GM12878 (cell line): ENCODE data around the gene GGCX. TPM values are rescaled to one million over a fixed set of nuclear protein-coding genes. Genes with fewer than 3 reads are reported as not detected.

Experiments
- E4F1 ChIP-seq: fragments of 450-650 bp; IDR thresholded peaks from 2 replicates; pipeline ENCODE4 v1.6.1; 2018; ENCODE audit warnings: borderline replicate concordance, mild to moderate bottlenecking; ENCODE audit not compliant: partially characterized antibody
- ZNF274 ChIP-seq: IDR thresholded peaks from one replicate; pipeline ENCODE4 v1.8.0; 2011; ENCODE audit not compliant: insufficient read length, insufficient read depth
- polyA plus RNA-seq, 11 experiments: library from polyadenylated mRNA; depleted of rRNA in 4 of 11; unstranded in 6 of 11; stranded (reverse) in 5 of 11; fragments of >200 nt; fragmentation: Nextera tagmentation in 4 of 11; fragmentation: Illumina TruSeq in 1 of 11; extraction: Ambion mirVana in 4 of 11; extraction: Trizol in 1 of 11; gene quantifications; 1 replicate in 1 of 11; 2 replicates in 10 of 11; pipeline versions ENCODE4 v1.2.1 to v1.2.3, GENCODE V29; 2011 to 2016; ENCODE audit warnings: inconsistent platforms in 2 of 11, missing spikeins in 2 of 11, low read depth in 1 of 11
- small RNA-seq: library from RNA; depleted of rRNA; stranded (forward); fragments of <200 nt; gene quantifications from one replicate; pipeline ENCODE3, GENCODE V24; 2014
- total RNA-seq, 4 experiments: library from RNA; depleted of rRNA in 3 of 4; stranded (reverse); fragments of >200 nt in 3 of 4; fragmentation: Illumina TruSeq in 1 of 4; extraction: Trizol in 1 of 4; gene quantifications; 2 replicates each; pipeline versions ENCODE4 v1.2.1 to v1.2.3, GENCODE V29; 2013 to 2021

The GGCX gene
- total and polyA plus RNA-seq, 10 of the 15 experiments (the other 5 are each of a cell fraction or from before 2014, with no cell fraction given), result 18.1 to 52.7 (median 25.0) TPM

- TF ChIP-seq E4F1 (no peak), ZNF274 (no peak)
Observed at GRCh38 chr2:85496436-85496835, 64.9 kb downstream of the GGCX start (continued).

Small RNA genes within 50 kb of the gene (small RNA-seq; reads per million reads assigned to genes)
- gene RN7SL126P, result not detected

Other genes starting within 250 kb of the GGCX start
Only the 7 nearest of the 15 such genes appear.
- gene MAT2A, start 22.3 kb downstream of the GGCX start, total RNA-seq (2014; rRNA removed), result 183 TPM in 2 replicates
- gene MAT2A, start 22.3 kb downstream of the GGCX start, total RNA-seq (2014; rRNA removed; fragmentation: Illumina TruSeq; extraction: Trizol), result 125 and 133 TPM in 2 replicates
- gene MAT2A, start 22.3 kb downstream of the GGCX start, total RNA-seq (2021), result 255 and 286 TPM in 2 replicates
- 408 and 460 TPM in 2 replicates for gene MAT2A, start 22.3 kb downstream of the GGCX start, polyA plus RNA-seq (2011; rRNA removed)
- gene MAT2A, start 22.3 kb downstream of the GGCX start, polyA plus RNA-seq (2014; fragmentation: Illumina TruSeq; extraction: Trizol), result 293 and 364 TPM in 2 replicates
- gene MAT2A, start 22.3 kb downstream of the GGCX start, polyA plus RNA-seq (2014; fragmentation: Nextera tagmentation; extraction: Ambion mirVana), result 100 to 1,000 TPM in 1 of 2 experiments, 10 to 100 TPM in 1; 97.6 to 127 TPM
- gene MAT2A, start 22.3 kb downstream of the GGCX start, polyA plus RNA-seq (2014; rRNA removed), result 329 and 359 TPM in 2 replicates
- 100 to 1,000 TPM; 312 to 333 TPM for gene MAT2A, start 22.3 kb downstream of the GGCX start, polyA plus RNA-seq (2016; fragmentation: Nextera tagmentation; extraction: Ambion mirVana)
- gene VAMP8, start 16.1 kb upstream of the GGCX start, total RNA-seq (2014; rRNA removed), result 148 and 159 TPM in 2 replicates
- gene VAMP8, start 16.1 kb upstream of the GGCX start, total RNA-seq (2014; rRNA removed; fragmentation: Illumina TruSeq; extraction: Trizol), result 89.5 and 93.6 TPM in 2 replicates
- gene VAMP8, start 16.1 kb upstream of the GGCX start, total RNA-seq (2021), result 135 and 141 TPM in 2 replicates
- 266 and 269 TPM in 2 replicates for gene VAMP8, start 16.1 kb upstream of the GGCX start, polyA plus RNA-seq (2011; rRNA removed)
- 266 and 296 TPM in 2 replicates for gene VAMP8, start 16.1 kb upstream of the GGCX start, polyA plus RNA-seq (2014; fragmentation: Illumina TruSeq; extraction: Trizol)
- 100 to 1,000 TPM; 544 to 744 TPM for gene VAMP8, start 16.1 kb upstream of the GGCX start, polyA plus RNA-seq (2014; fragmentation: Nextera tagmentation; extraction: Ambion mirVana)
- 184 and 193 TPM in 2 replicates for gene VAMP8, start 16.1 kb upstream of the GGCX start, polyA plus RNA-seq (2014; rRNA removed)
- 100 to 1,000 TPM; 210 to 223 TPM for gene VAMP8, start 16.1 kb upstream of the GGCX start, polyA plus RNA-seq (2016; fragmentation: Nextera tagmentation; extraction: Ambion mirVana)
- gene VAMP5, start 22.9 kb upstream of the GGCX start, total RNA-seq (2014; rRNA removed), result 17.7 and 19.3 TPM in 2 replicates
- 6.7 and 7.4 TPM in 2 replicates for gene VAMP5, start 22.9 kb upstream of the GGCX start, total RNA-seq (2014; rRNA removed; fragmentation: Illumina TruSeq; extraction: Trizol)
- gene VAMP5, start 22.9 kb upstream of the GGCX start, total RNA-seq (2021), result 21.8 and 24.5 TPM in 2 replicates
- 1.4 and 3.8 TPM in 2 replicates for gene VAMP5, start 22.9 kb upstream of the GGCX start, polyA plus RNA-seq (2011; rRNA removed)
- 11.0 and 22.0 TPM in 2 replicates for gene VAMP5, start 22.9 kb upstream of the GGCX start, polyA plus RNA-seq (2014; fragmentation: Illumina TruSeq; extraction: Trizol)
- gene VAMP5, start 22.9 kb upstream of the GGCX start, polyA plus RNA-seq (2014; fragmentation: Nextera tagmentation; extraction: Ambion mirVana), result 10 to 100 TPM; 37.1 to 52.7 TPM
- gene VAMP5, start 22.9 kb upstream of the GGCX start, polyA plus RNA-seq (2014; rRNA removed), result 31.3 and 38.3 TPM in 2 replicates
- gene VAMP5, start 22.9 kb upstream of the GGCX start, polyA plus RNA-seq (2016; fragmentation: Nextera tagmentation; extraction: Ambion mirVana), result 10 to 100 TPM; 23.8 to 28.0 TPM
- gene RNF181, start 34.3 kb upstream of the GGCX start, total RNA-seq (2014; rRNA removed), result 191 and 198 TPM in 2 replicates
- gene RNF181, start 34.3 kb upstream of the GGCX start, total RNA-seq (2014; rRNA removed; fragmentation: Illumina TruSeq; extraction: Trizol), result 141 TPM in 2 replicates
- gene RNF181, start 34.3 kb upstream of the GGCX start, total RNA-seq (2021), result 89.7 and 101 TPM in 2 replicates
- gene RNF181, start 34.3 kb upstream of the GGCX start, polyA plus RNA-seq (2011; rRNA removed), result 264 and 409 TPM in 2 replicates
- gene RNF181, start 34.3 kb upstream of the GGCX start, polyA plus RNA-seq (2014; fragmentation: Illumina TruSeq; extraction: Trizol), result 145 and 196 TPM in 2 replicates
- gene RNF181, start 34.3 kb upstream of the GGCX start, polyA plus RNA-seq (2014; fragmentation: Nextera tagmentation; extraction: Ambion mirVana), result 100 to 1,000 TPM; 354 to 368 TPM
- gene RNF181, start 34.3 kb upstream of the GGCX start, polyA plus RNA-seq (2014; rRNA removed), result 219 and 235 TPM in 2 replicates
- gene RNF181, start 34.3 kb upstream of the GGCX start, polyA plus RNA-seq (2016; fragmentation: Nextera tagmentation; extraction: Ambion mirVana), result 100 to 1,000 TPM; 207 to 235 TPM
- 2.7 and 3.3 TPM in 2 replicates for gene TMEM150A, start 41.2 kb upstream of the GGCX start, total RNA-seq (2014; rRNA removed)
- gene TMEM150A, start 41.2 kb upstream of the GGCX start, total RNA-seq (2014; rRNA removed; fragmentation: Illumina TruSeq; extraction: Trizol), result 1.3 and 1.7 TPM in 2 replicates
- gene TMEM150A, start 41.2 kb upstream of the GGCX start, total RNA-seq (2021), result 2.5 and 3.8 TPM in 2 replicates
- gene TMEM150A, start 41.2 kb upstream of the GGCX start, polyA plus RNA-seq (2011; rRNA removed), result 0.68 and 1.6 TPM in 2 replicates
- 0.68 and 2.5 TPM in 2 replicates for gene TMEM150A, start 41.2 kb upstream of the GGCX start, polyA plus RNA-seq (2014; fragmentation: Illumina TruSeq; extraction: Trizol)
- 1 to 10 TPM in 1 of 2 experiments, under 1 TPM in 1; 0.45 to 1.5 TPM for gene TMEM150A, start 41.2 kb upstream of the GGCX start, polyA plus RNA-seq (2014; fragmentation: Nextera tagmentation; extraction: Ambion mirVana)
- gene TMEM150A, start 41.2 kb upstream of the GGCX start, polyA plus RNA-seq (2014; rRNA removed), result 4.1 and 4.7 TPM in 2 replicates
- 1 to 10 TPM; 3.9 to 4.4 TPM for gene TMEM150A, start 41.2 kb upstream of the GGCX start, polyA plus RNA-seq (2016; fragmentation: Nextera tagmentation; extraction: Ambion mirVana)
- gene C2orf68, start 50.6 kb upstream of the GGCX start, total RNA-seq (2014; rRNA removed), result 26.1 and 27.5 TPM in 2 replicates
- 19.1 and 22.3 TPM in 2 replicates for gene C2orf68, start 50.6 kb upstream of the GGCX start, total RNA-seq (2014; rRNA removed; fragmentation: Illumina TruSeq; extraction: Trizol)
- 31.5 and 34.3 TPM in 2 replicates for gene C2orf68, start 50.6 kb upstream of the GGCX start, total RNA-seq (2021)
- 44.9 and 56.1 TPM in 2 replicates for gene C2orf68, start 50.6 kb upstream of the GGCX start, polyA plus RNA-seq (2011; rRNA removed)
- gene C2orf68, start 50.6 kb upstream of the GGCX start, polyA plus RNA-seq (2014; fragmentation: Illumina TruSeq; extraction: Trizol), result 25.3 and 26.5 TPM in 2 replicates
- gene C2orf68, start 50.6 kb upstream of the GGCX start, polyA plus RNA-seq (2014; fragmentation: Nextera tagmentation; extraction: Ambion mirVana), result 10 to 100 TPM; 12.7 to 15.9 TPM
- 33.7 and 34.6 TPM in 2 replicates for gene C2orf68, start 50.6 kb upstream of the GGCX start, polyA plus RNA-seq (2014; rRNA removed)
- 10 to 100 TPM; 30.4 to 33.9 TPM for gene C2orf68, start 50.6 kb upstream of the GGCX start, polyA plus RNA-seq (2016; fragmentation: Nextera tagmentation; extraction: Ambion mirVana)
- 71.7 and 73.5 TPM in 2 replicates for gene USP39, start 54.7 kb upstream of the GGCX start, total RNA-seq (2014; rRNA removed)
- gene USP39, start 54.7 kb upstream of the GGCX start, total RNA-seq (2014; rRNA removed; fragmentation: Illumina TruSeq; extraction: Trizol), result 55.2 and 55.8 TPM in 2 replicates
- gene USP39, start 54.7 kb upstream of the GGCX start, total RNA-seq (2021), result 55.1 and 56.3 TPM in 2 replicates
- 55.7 and 70.9 TPM in 2 replicates for gene USP39, start 54.7 kb upstream of the GGCX start, polyA plus RNA-seq (2011; rRNA removed)
- gene USP39, start 54.7 kb upstream of the GGCX start, polyA plus RNA-seq (2014; fragmentation: Illumina TruSeq; extraction: Trizol), result 72.8 and 80.3 TPM in 2 replicates
- 10 to 100 TPM; 24.2 to 44.7 TPM for gene USP39, start 54.7 kb upstream of the GGCX start, polyA plus RNA-seq (2014; fragmentation: Nextera tagmentation; extraction: Ambion mirVana)
- 53.3 and 61.8 TPM in 2 replicates for gene USP39, start 54.7 kb upstream of the GGCX start, polyA plus RNA-seq (2014; rRNA removed)
- gene USP39, start 54.7 kb upstream of the GGCX start, polyA plus RNA-seq (2016; fragmentation: Nextera tagmentation; extraction: Ambion mirVana), result 10 to 100 TPM; 75.7 to 79.6 TPM